GM12878 (cell line): Measurements from ENCODE around the gene MAP3K7CL. TPM values are rescaled to one million over a fixed set of nuclear protein-coding genes. Genes with fewer than 3 reads are reported as not detected.
A peak's percentile ranks its signal among the peaks of the same experiment; 100 is the strongest.

Experiments used
- CEBPB ChIP-seq, 2 experiments: fragments of 150-350 bp in 1 of 2; IDR thresholded peaks; 2 replicates each; pipeline ENCODE4 v1.6.1; 2012 to 2014; ENCODE audit warnings: low read depth in 2 of 2, low read length in 2 of 2, borderline replicate concordance in 1 of 2, inconsistent platforms in 1 of 2
- CHD1 ChIP-seq: IDR thresholded peaks from 2 replicates; pipeline ENCODE4 v1.6.1; 2012; ENCODE audit warnings: low read depth, low read length, improper control_type of control experiment
- DPF2 ChIP-seq: fragments of 450-650 bp; IDR thresholded peaks from 2 replicates; pipeline ENCODE4 v1.6.1; 2017; ENCODE audit warnings: mild to moderate bottlenecking
- E4F1 ChIP-seq: fragments of 450-650 bp; IDR thresholded peaks from 2 replicates; pipeline ENCODE4 v1.6.1; 2018; ENCODE audit warnings: borderline replicate concordance, mild to moderate bottlenecking; ENCODE audit not compliant: partially characterized antibody
- EED ChIP-seq: sonication (generic); IDR thresholded peaks from 2 replicates; pipeline ENCODE4 v1.6.1; 2016; ENCODE audit warnings: antibody characterized with exemption, low read depth
- EZH2 ChIP-seq: IDR thresholded peaks from 2 replicates; pipeline ENCODE4 v1.6.1; 2012; ENCODE audit warnings: low read depth, mild to moderate bottlenecking, control low read depth, inconsistent platforms, low read length, borderline replicate concordance; ENCODE audit not compliant: control insufficient read depth
- FOXM1 ChIP-seq: IDR thresholded peaks from 2 replicates; pipeline ENCODE4 v1.6.1; 2012; ENCODE audit warnings: low read depth, mild to moderate bottlenecking, inconsistent platforms, low read length, moderate library complexity
- GABPA ChIP-seq: IDR thresholded peaks from 2 replicates; pipeline ENCODE4 v1.6.1; 2014; ENCODE audit warnings: antibody characterized with exemption, low read depth, mild to moderate bottlenecking, inconsistent platforms
- JUND ChIP-seq: IDR thresholded peaks from 2 replicates; pipeline ENCODE4 v1.6.1; 2012; ENCODE audit warnings: low read depth, mild to moderate bottlenecking, low read length, improper control_type of control experiment, moderate library complexity
- MYB ChIP-seq: fragments of 150-350 bp; IDR thresholded peaks from 2 replicates; pipeline ENCODE4 v1.6.1; 2014; ENCODE audit warnings: mild to moderate bottlenecking, low read depth, low read length, borderline replicate concordance
- NFIC ChIP-seq: IDR thresholded peaks from 2 replicates; pipeline ENCODE4 v1.6.1; 2012; ENCODE audit warnings: low read depth, mild to moderate bottlenecking, inconsistent platforms, low read length, moderate library complexity
- NFYB ChIP-seq: IDR thresholded peaks from 2 replicates; pipeline ENCODE4 v1.6.1; 2011; ENCODE audit warnings: low read depth, mild to moderate bottlenecking, low read length, improper control_type of control experiment, moderate library complexity; ENCODE audit not compliant: insufficient read depth
- NRF1 ChIP-seq: conservative IDR thresholded peaks from 2 replicates; pipeline ENCODE4 v1.6.1; 2011; ENCODE audit warnings: mild to moderate bottlenecking, low read depth, low read length, improper control_type of control experiment
- PAX5 ChIP-seq: IDR thresholded peaks from 2 replicates; pipeline ENCODE4 v1.6.1; 2011; ENCODE audit warnings: low read depth, low read length, borderline replicate concordance
- PBX3 ChIP-seq: IDR thresholded peaks from 2 replicates; pipeline ENCODE4 v1.6.1; 2011; ENCODE audit warnings: mild to moderate bottlenecking, low read depth, low read length, moderate library complexity; ENCODE audit not compliant: insufficient replicate concordance
- POLR2AphosphoS5 ChIP-seq: IDR thresholded peaks from 2 replicates; pipeline ENCODE4 v1.6.1; 2011; ENCODE audit warnings: mild to moderate bottlenecking, low read length, inconsistent platforms
- RAD51 ChIP-seq: fragments of 450-650 bp; IDR thresholded peaks from 2 replicates; pipeline ENCODE4 v1.6.1; 2016; ENCODE audit warnings: moderate library complexity, mild to moderate bottlenecking, inconsistent platforms
- RELA ChIP-seq: fragments of 450-650 bp; IDR thresholded peaks from 2 replicates; pipeline ENCODE4 v1.8.0; 2014; ENCODE audit warnings: borderline replicate concordance; ENCODE audit not compliant: partially characterized antibody
- RELB ChIP-seq: fragments of 450-650 bp; IDR thresholded peaks from 2 replicates; pipeline ENCODE4 v1.6.1; 2017; ENCODE audit warnings: low read depth, mild to moderate bottlenecking, moderate library complexity
- RFX5 ChIP-seq: IDR thresholded peaks from 2 replicates; pipeline ENCODE4 v1.6.1; 2011; ENCODE audit warnings: low read depth, low read length, improper control_type of control experiment
- SMAD5 ChIP-seq: IDR thresholded peaks from 2 replicates; pipeline ENCODE4 v1.6.1; 2016; ENCODE audit warnings: antibody characterized with exemption, low read depth
- SP1 ChIP-seq: IDR thresholded peaks from one replicate; pipeline ENCODE4 v1.6.1; 2011; ENCODE audit warnings: low read depth, low read length
- SPI1 ChIP-seq: IDR thresholded peaks from 2 replicates; pipeline ENCODE4 v1.6.1; 2011; ENCODE audit warnings: low read depth, mild to moderate bottlenecking, low read length, moderate library complexity, borderline replicate concordance; ENCODE audit not compliant: insufficient read depth
- TAF1 ChIP-seq: IDR thresholded peaks from 2 replicates; pipeline ENCODE4 v1.6.1; 2011; ENCODE audit warnings: mild to moderate bottlenecking, low read depth, low read length, borderline replicate concordance
- TBL1XR1 ChIP-seq: IDR thresholded peaks from 2 replicates; pipeline ENCODE4 v1.6.1; 2012; ENCODE audit warnings: low read depth, low read length, improper control_type of control experiment
- ZNF217 ChIP-seq: fragments of 450-650 bp; IDR thresholded peaks from 2 replicates; pipeline ENCODE4 v1.6.1; 2017; ENCODE audit warnings: antibody characterized with exemption, mild to moderate bottlenecking
- ZNF274 ChIP-seq: IDR thresholded peaks from one replicate; pipeline ENCODE4 v1.8.0; 2011; ENCODE audit not compliant: insufficient read length, insufficient read depth
- ZNF384 ChIP-seq: IDR thresholded peaks from 2 replicates; pipeline ENCODE4 v1.6.1; 2012; ENCODE audit warnings: low read depth, mild to moderate bottlenecking, low read length, improper control_type of control experiment, borderline replicate concordance
- ZSCAN29 ChIP-seq: fragments of 450-650 bp; IDR thresholded peaks from 2 replicates; pipeline ENCODE4 v1.6.1; 2017; ENCODE audit warnings: mild to moderate bottlenecking, moderate library complexity
- polyA plus RNA-seq, 11 experiments: library from polyadenylated mRNA; depleted of rRNA in 4 of 11; unstranded in 6 of 11; stranded (reverse) in 5 of 11; fragments of >200 nt; fragmentation: Nextera tagmentation in 4 of 11; fragmentation: Illumina TruSeq in 1 of 11; extraction: Ambion mirVana in 4 of 11; extraction: Trizol in 1 of 11; gene quantifications; 1 replicate in 1 of 11; 2 replicates in 10 of 11; pipeline versions ENCODE4 v1.2.1 to v1.2.3, GENCODE V29; 2011 to 2016; ENCODE audit warnings: inconsistent platforms in 2 of 11, missing spikeins in 2 of 11, low read depth in 1 of 11
- total RNA-seq, 4 experiments: library from RNA; depleted of rRNA in 3 of 4; stranded (reverse); fragments of >200 nt in 3 of 4; fragmentation: Illumina TruSeq in 1 of 4; extraction: Trizol in 1 of 4; gene quantifications; 2 replicates each; pipeline versions ENCODE4 v1.2.1 to v1.2.3, GENCODE V29; 2013 to 2021

The MAP3K7CL gene
- total and polyA plus RNA-seq, 10 of the 15 experiments (the other 5 are each of a cell fraction or from before 2014, with no cell fraction given) = 3.2 to 19.7 (median 6.6) TPM

GRCh38 chr21:29196670-29197191, 66.3 kb downstream of the MAP3K7CL start (continued):
- no peak for TF ChIP-seq CEBPB (IDR thresholded peaks at IDR 0.05; ENCODE audit: borderline replicate concordance in 1 of 2, low read depth in 2 of 2, low read length in 2 of 2)
- no peak for TF ChIP-seq ZNF384
- no peak for TF ChIP-seq SPI1
- TF ChIP-seq EED = no peak
- no peak for TF ChIP-seq MYB
- no peak for TF ChIP-seq ZNF217
- no peak for TF ChIP-seq EZH2
- no peak for TF ChIP-seq GABPA
- TF ChIP-seq ZSCAN29 = no peak
- no peak for TF ChIP-seq RELA
- TF ChIP-seq NFIC = peak; percentile 20; the same call in 1 of the 2 replicates
- TF ChIP-seq FOXM1 = peak; percentile 2; the same call in 1 of the 2 replicates
- TF ChIP-seq TAF1 = no peak
- TF ChIP-seq SP1 = no peak
- no peak for TF ChIP-seq PAX5
- TF ChIP-seq DPF2 = 0 out of 2 replicates have a peak, but pooled peaks have one; percentile 4
- no peak for TF ChIP-seq POLR2AphosphoS5
- no peak for TF ChIP-seq E4F1
- TF ChIP-seq RFX5 = no peak
- no peak for TF ChIP-seq JUND
- TF ChIP-seq NFYB = no peak
- no peak for TF ChIP-seq RAD51
- TF ChIP-seq RELB = peak; percentile 33; the same call in 1 of the 2 replicates
- TF ChIP-seq NRF1 = no peak
- TF ChIP-seq SMAD5 = no peak
- TF ChIP-seq PBX3 = no peak
- TF ChIP-seq TBL1XR1 = peak; percentile 6; the same call in 1 of the 2 replicates
- no peak for TF ChIP-seq ZNF274
- TF ChIP-seq CHD1 = no peak
